GM12891 (cell line): Measurements from ENCODE around the gene DST.

Source experiments
- DNase-seq: peaks from one replicate; pipeline ENCODE4 v3.0.0; 2011; ENCODE audit warnings: low spot score; ENCODE audit not compliant: insufficient read length
- FAIRE-seq: peaks from 2 replicates; lab custom pipeline; 2011; peaks lifted over from hg19 to GRCh38; lab: Jason Lieb, UNC
- PAX5 ChIP-seq: IDR thresholded peaks from 2 replicates; pipeline ENCODE4 v1.6.1; 2011; ENCODE audit warnings: low read length, moderate library complexity, mild to moderate bottlenecking; ENCODE audit not compliant: insufficient read depth, severe bottlenecking
- POLR2A ChIP-seq: IDR thresholded peaks from 2 replicates; pipeline ENCODE4 v1.6.1; 2011; ENCODE audit warnings: low read depth, low read length, control low read depth
- POLR2AphosphoS5 ChIP-seq: IDR thresholded peaks from 2 replicates; pipeline ENCODE4 v1.6.1; 2011; ENCODE audit warnings: low read depth, low read length, control low read depth
- POU2F2 ChIP-seq: IDR thresholded peaks from 2 replicates; pipeline ENCODE4 v1.6.1; 2011; ENCODE audit warnings: low read depth, mild to moderate bottlenecking, control low read depth, low read length, moderate library complexity
- SPI1 ChIP-seq: IDR thresholded peaks from 2 replicates; pipeline ENCODE4 v1.6.1; 2011; ENCODE audit warnings: low read depth, low read length, control low read depth
- TAF1 ChIP-seq: IDR thresholded peaks from 2 replicates; pipeline ENCODE4 v1.6.1; 2011; ENCODE audit warnings: low read depth, low read length, control low read depth

The DST gene

GRCh38 chr6:56529594-56530191 is 113.0 kb downstream of the DST start:
- no peak for FAIRE-seq
- TF ChIP-seq POU2F2: no peak
- TF ChIP-seq SPI1: no peak
- no peak for TF ChIP-seq PAX5
- TF ChIP-seq POLR2AphosphoS5: no peak
- no peak for TF ChIP-seq POLR2A
- no peak for TF ChIP-seq TAF1
- DNase-seq: no peak

GRCh38 chr6:56528412-56528841 is 114.3 kb downstream of the DST start:
- TF ChIP-seq POLR2AphosphoS5 (no peak), POU2F2 (no peak), POLR2A (no peak), PAX5 (no peak), TAF1 (no peak), SPI1 (no peak)
- DNase-seq (no peak), FAIRE-seq (no peak)

GRCh38 chr6:56527934-56528333 is 114.8 kb downstream of the DST start:
- TF ChIP-seq PAX5 (no peak), TAF1 (no peak), POU2F2 (no peak), POLR2AphosphoS5 (no peak), SPI1 (no peak)

GRCh38 chr6:56526860-56527544 is 115.7 kb downstream of the DST start:
- FAIRE-seq (no peak), DNase-seq (no peak)
- TF ChIP-seq PAX5 (no peak), POU2F2 (no peak), POLR2AphosphoS5 (no peak), POLR2A (no peak), SPI1 (no peak), TAF1 (no peak)

More at GRCh38 chr6:56527934-56528333, 114.8 kb downstream of the DST start:
- FAIRE-seq (no peak), DNase-seq (no peak)

- no peak for FAIRE-seq
Measured at GRCh38 chr6:56525974-56526789, 116.5 kb downstream of the DST start.

GRCh38 chr6:56524891-56525703 is 117.6 kb downstream of the DST start:
- TF ChIP-seq SPI1 (no peak), POLR2AphosphoS5 (no peak), POU2F2 (no peak), POLR2A (no peak), TAF1 (no peak), PAX5 (no peak)
- FAIRE-seq (no peak), DNase-seq (no peak)

More at GRCh38 chr6:56525974-56526789, 116.5 kb downstream of the DST start:
- no peak for DNase-seq
- TF ChIP-seq POLR2A: no peak
- TF ChIP-seq SPI1: peak; percentile 50; the same call in 1 of the 2 replicates

- DNase-seq (no peak), FAIRE-seq (no peak)
- TF ChIP-seq TAF1: no peak
- TF ChIP-seq SPI1: no peak
- TF ChIP-seq POU2F2: no peak
- no peak for TF ChIP-seq POLR2A
Measured at GRCh38 chr6:56522495-56523270, 120.0 kb downstream of the DST start.

- TF ChIP-seq POLR2AphosphoS5 (no peak), POLR2A (no peak), POU2F2 (no peak), SPI1 (no peak), PAX5 (no peak), TAF1 (no peak)
- DNase-seq (no peak), FAIRE-seq (no peak)
Measured at GRCh38 chr6:56521976-56522375, 120.7 kb downstream of the DST start.
